ENCODE results near the gene TFEB.

The TFEB gene

DNA sequence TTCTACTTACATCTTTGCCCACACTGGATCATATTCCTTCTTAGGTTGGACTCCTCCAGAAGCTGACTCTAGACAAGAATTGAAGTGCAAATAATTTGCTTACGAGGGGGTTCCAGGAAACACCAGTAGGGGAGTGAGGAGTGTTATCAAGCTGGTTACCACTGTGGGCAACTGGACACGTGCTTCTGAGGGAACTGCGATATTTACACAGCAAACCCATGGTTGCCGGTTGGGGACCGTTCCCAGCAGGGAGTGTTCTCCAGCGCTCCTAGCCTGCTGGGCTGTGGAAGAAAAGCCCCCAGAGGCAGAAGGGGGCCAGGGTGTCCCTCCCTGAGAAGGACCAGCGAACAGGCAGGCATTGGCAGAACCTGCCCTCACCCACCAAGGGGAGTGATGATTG, 75.5 kb downstream of the TFEB start:
- Mint-ChIP-seq H3K27ac (no peak overlapping the region), H3K36me3 (no peaks in the 10 kb centered on the region), H3K9me3 (ENCODE audit: low read depth) (no peaks in the 10 kb centered on the region), H3K4me3 (no peak overlapping the region), H3K4me1 (ENCODE audit: low read depth) (no peaks in the 10 kb centered on the region), H3K27me3 (peaks cover 21% of the 10 kb centered on the region)

DNA sequence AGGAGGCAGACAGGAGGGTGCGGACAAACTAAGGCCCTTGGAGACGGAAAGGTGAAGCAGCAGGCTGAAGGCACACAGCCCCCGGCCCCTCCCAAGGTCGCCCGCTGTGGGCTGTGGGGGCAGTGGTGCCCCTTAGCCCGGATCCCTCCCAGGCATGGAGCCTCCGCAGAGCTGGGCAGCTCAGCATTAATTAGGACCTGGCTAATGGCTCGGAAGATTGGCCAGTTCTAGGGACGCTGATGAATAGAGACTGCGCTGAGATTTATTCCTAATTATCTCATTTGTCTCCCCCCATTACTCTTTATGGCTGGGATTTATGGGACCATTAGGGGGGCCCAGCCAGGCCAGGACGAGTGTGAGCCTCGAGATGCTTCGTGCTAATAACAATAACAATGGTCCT, 76.8 kb downstream of the TFEB start:
- no peaks in the 10 kb centered on the region for H3K9me3 Mint-ChIP-seq (ENCODE audit: low read depth)
- H3K27me3 Mint-ChIP-seq: peaks cover 21% of the 10 kb centered on the region
- H3K4me3 Mint-ChIP-seq: no peak overlapping the region
- H3K36me3 Mint-ChIP-seq: no peaks in the 10 kb centered on the region
- H3K27ac Mint-ChIP-seq: no peak overlapping the region
- H3K4me1 Mint-ChIP-seq (ENCODE audit: low read depth): no peaks in the 10 kb centered on the region

DNA sequence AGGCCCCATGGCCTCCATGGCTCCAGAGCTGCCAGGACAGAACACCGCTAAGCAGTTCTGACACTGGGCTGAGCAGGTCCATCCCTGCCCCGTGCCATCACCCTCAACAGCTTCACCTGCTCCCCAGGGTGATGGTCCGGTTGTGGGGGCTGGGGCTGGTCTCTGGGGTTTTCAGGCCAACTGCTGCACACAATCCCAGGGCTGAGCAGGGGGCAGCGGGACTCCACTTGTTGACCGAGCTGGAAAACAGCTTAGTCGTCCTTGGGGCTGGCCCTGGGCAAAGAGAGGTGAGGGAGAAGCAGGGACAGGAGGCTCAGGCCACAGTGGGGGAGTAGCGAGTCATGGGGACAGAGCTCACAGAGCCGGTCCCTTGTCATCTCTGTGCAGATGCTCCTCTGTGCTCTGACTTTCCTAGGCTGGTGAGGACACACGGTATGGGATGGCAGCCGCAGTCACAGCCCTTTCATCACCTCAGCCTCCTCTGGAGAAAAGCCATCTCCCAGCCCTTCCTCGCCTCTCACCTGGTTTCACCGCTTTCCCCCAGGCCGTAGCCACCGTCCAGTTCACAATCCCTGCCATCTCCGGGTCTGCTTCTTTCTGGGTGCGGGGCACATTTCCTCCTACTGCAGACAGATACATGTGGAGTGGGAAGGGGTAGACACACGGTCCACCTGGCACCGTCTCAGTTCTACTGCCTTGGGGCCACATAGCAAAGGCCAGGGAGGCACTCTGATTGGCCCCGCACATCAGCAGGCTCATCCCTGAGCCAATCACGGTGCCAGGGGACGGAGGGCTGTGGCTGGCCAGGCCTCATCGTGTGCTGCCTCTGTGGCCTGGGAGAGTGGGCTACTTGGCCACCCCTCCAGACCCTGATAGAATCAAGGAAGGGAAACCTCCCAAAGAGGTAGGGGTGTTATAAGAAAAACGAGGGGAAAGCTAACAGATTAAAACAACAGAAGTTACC, 78.0 kb downstream of the TFEB start:
- Mint-ChIP-seq H3K4me1 (ENCODE audit: low read depth) (no peaks in the 10 kb centered on the region), H3K27ac (no peak overlapping the region), H3K9me3 (ENCODE audit: low read depth) (no peaks in the 10 kb centered on the region), H3K4me3 (no peak overlapping the region), H3K36me3 (no peaks in the 10 kb centered on the region), H3K27me3 (peaks cover 19% of the 10 kb centered on the region)

DNA sequence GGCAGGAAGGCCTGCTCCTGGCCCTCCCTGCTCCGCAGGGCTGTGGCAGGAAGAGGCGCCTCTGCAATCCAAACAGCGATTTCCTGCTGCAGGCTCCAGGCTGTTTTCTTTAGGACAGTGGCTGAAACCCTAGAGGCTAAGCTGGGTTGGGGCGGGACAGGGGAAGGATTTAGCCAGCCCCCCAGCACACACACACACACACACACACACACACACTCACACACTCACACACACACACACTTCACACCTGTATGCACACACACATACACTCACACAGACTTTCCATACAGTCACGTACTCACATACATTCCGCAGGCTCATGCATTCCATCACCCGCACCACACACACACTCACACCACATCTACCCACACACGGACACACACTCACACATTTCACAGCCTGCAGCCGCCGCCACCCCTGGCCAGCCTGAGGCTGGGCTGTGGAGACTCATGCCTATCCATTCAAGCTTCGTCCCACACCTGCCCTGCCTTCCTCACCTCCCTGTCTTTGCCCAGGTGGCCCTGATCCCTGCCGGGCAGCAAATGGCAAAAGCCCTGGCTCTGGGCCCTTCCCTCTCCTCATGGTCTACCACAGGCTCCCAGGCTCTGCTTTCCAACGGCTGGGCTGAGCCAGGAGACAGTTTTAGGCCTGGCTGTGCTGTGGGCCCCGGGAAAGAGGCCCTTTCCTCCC, 79.3 kb downstream of the TFEB start:
- H3K27ac Mint-ChIP-seq: no peak overlapping the region
- no peaks in the 10 kb centered on the region for H3K4me1 Mint-ChIP-seq (ENCODE audit: low read depth)
- H3K27me3 Mint-ChIP-seq: peaks cover 15% of the 10 kb centered on the region
- no peak overlapping the region for H3K4me3 Mint-ChIP-seq
- no peaks in the 10 kb centered on the region for H3K9me3 Mint-ChIP-seq (ENCODE audit: low read depth)
- H3K36me3 Mint-ChIP-seq: no peaks in the 10 kb centered on the region

DNA sequence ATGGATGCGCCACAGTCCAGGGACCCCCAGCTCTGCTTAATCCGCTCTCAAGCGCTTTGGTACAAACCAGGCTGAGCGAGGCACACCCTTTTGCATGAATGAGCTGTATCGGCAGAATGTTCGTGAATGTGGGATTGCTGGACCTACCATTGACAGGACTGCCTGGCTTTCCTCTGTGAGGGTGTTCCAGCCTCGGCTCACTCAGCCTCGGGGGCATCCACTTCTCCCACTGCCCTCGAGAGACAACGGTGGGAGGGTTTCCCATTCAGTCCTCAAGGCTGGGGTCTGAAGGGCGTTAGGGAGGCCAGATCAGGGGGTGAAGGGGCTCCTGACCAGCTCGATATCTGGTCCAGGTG, 79.8 kb downstream of the TFEB start:
- H3K27me3 Mint-ChIP-seq: peaks cover 14% of the 10 kb centered on the region
- no peak overlapping the region for H3K4me3 Mint-ChIP-seq
- no peaks in the 10 kb centered on the region for H3K4me1 Mint-ChIP-seq (ENCODE audit: low read depth)
- no peaks in the 10 kb centered on the region for H3K9me3 Mint-ChIP-seq (ENCODE audit: low read depth)
- no peaks in the 10 kb centered on the region for H3K36me3 Mint-ChIP-seq
- no peak overlapping the region for H3K27ac Mint-ChIP-seq

DNA sequence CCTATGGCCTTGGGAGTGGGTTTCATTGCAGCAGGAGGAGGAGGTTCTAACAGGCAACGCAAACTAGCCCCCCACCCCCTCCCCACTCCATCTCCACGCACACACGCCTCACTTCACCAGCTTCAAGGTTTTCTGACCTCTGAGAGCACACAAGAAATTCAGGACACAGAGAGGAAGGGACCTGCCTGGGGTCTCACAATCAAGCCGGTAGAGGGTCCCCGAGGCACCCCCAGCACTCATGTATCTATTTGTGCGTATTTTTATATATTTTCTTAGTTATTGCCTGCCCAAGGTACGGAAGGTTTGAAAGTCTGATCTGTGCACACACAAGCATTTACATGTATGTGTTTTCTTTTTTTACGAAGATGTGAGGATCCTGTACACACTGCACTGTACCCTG, 80.2 kb downstream of the TFEB start:
- Mint-ChIP-seq H3K4me3 (no peak overlapping the region), H3K9me3 (ENCODE audit: low read depth) (no peaks in the 10 kb centered on the region), H3K36me3 (no peaks in the 10 kb centered on the region), H3K4me1 (ENCODE audit: low read depth) (no peaks in the 10 kb centered on the region), H3K27me3 (peaks cover 13% of the 10 kb centered on the region), H3K27ac (no peak overlapping the region)

DNA sequence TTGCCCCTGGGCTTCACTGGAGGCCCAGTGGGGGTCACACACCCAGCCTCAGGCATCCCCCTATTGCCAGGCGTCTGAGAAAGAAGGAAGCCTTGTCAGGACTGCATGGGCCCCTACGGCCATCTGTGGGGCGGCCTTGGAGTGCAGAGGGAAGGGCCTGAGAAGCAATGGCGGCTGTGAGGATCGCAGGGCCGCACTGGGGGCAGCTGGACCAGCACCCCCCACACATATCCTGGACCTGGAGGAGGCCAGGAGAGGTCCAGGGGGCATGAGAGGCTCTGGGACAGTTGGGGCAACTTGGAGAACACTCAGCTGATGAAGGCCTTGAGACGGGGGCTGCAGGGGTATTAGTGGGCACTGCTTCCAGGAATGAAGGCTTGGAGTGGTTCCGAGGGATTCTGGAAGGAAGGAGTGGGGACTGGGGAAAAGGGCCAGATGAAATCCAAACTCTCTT, 80.7 kb downstream of the TFEB start:
- no peak overlapping the region for H3K4me3 Mint-ChIP-seq
- no peak overlapping the region for H3K27ac Mint-ChIP-seq
- no peaks in the 10 kb centered on the region for H3K36me3 Mint-ChIP-seq
- H3K9me3 Mint-ChIP-seq (ENCODE audit: low read depth): no peaks in the 10 kb centered on the region
- H3K4me1 Mint-ChIP-seq (ENCODE audit: low read depth): no peaks in the 10 kb centered on the region
- H3K27me3 Mint-ChIP-seq: peaks cover 13% of the 10 kb centered on the region

DNA sequence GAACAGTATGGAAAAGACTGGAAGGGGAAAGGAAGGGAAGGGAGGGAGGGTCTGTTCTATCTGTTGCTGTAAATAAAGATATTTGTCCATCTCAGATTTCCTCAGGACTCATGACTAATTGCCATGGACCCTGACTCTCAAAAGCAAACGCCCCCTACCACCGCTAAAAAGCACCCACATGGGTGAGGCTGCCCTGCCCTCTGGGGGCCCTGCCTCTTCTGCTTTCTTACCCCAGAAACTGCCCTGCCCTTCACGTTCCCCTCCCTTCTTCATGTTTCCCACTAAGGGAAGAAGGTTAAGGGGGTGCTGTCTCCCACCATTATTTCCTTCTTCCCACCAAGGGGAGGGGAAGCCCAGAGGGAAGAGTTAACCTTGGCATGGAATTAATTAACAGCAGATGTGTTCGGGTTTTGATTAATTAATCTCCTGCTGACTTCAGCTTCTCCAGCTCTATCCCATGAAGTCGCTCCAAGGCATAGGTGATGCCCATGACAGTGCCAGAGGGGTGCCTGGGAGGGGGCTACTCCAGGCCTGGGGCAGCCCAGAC, 81.2 kb downstream of the TFEB start:
- Mint-ChIP-seq H3K36me3 (no peaks in the 10 kb centered on the region), H3K27ac (no peak overlapping the region), H3K27me3 (peaks cover 13% of the 10 kb centered on the region), H3K4me3 (no peak overlapping the region), H3K4me1 (ENCODE audit: low read depth) (no peaks in the 10 kb centered on the region), H3K9me3 (ENCODE audit: low read depth) (no peaks in the 10 kb centered on the region)

DNA sequence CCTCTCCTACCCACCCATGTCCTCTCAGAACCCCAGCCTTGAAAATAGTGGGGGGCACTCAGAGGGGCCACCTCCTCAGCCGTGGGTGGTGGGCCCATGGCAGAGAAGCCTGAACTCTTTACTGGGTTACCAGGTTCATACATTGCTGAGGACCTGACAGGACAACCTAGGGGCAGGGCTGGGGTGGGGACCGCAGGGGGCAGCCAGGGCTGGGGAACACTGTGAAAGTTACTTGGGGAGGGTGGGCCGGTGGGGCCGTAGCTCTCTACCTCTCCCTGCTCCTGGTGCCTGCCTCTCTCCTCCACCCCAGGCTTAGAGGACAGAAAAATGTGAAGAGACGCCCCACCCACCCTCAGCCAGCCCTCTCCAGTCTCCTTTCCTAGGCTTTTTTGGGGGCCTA, 81.7 kb downstream of the TFEB start:
- no peak overlapping the region for H3K4me3 Mint-ChIP-seq
- H3K4me1 Mint-ChIP-seq (ENCODE audit: low read depth): no peaks in the 10 kb centered on the region
- H3K27me3 Mint-ChIP-seq: peaks cover 12% of the 10 kb centered on the region
- no peak overlapping the region for H3K27ac Mint-ChIP-seq
- H3K36me3 Mint-ChIP-seq: no peaks in the 10 kb centered on the region
- H3K9me3 Mint-ChIP-seq (ENCODE audit: low read depth): no peaks in the 10 kb centered on the region

DNA sequence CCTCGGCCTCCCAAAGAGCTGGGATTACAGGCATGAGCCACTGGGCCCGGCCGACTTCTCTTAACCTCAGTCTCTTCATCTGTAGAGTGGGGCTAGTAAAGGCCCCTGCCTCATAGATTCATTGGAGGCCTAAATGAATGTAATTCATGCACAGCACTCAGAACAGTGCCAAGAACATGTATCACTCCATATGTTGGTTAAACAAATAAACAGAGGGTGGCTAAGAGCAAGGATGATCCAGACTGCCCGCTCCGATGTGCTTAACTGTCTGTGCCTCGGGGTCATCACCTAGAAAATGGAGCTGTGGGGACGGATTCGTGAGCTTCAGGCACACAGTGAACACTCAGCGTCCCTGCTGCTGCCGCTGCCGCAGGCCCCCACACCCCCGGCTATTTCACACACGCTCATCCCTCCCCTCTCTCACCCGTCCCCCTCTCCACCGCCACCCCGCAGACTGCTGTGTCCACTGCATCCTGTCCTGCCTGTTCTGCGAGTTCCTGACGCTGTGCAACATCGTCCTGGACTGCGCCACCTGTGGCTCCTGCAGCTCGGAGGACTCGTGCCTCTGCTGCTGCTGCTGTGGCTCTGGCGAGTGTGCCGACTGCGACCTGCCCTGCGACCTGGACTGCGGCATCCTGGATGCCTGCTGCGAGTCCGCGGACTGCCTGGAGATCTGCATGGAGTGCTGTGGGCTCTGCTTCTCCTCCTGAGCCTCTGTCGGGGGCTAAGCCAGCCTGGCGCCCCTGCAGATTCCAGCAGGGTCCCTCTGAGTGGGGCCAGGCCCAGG, 82.3 kb downstream of the TFEB start:
- H3K27ac Mint-ChIP-seq: no peak overlapping the region
- H3K27me3 Mint-ChIP-seq: peaks cover 8% of the 10 kb centered on the region
- H3K36me3 Mint-ChIP-seq: no peaks in the 10 kb centered on the region
- H3K9me3 Mint-ChIP-seq (ENCODE audit: low read depth): no peaks in the 10 kb centered on the region
- H3K4me3 Mint-ChIP-seq: no peak overlapping the region
- H3K4me1 Mint-ChIP-seq (ENCODE audit: low read depth): no peaks in the 10 kb centered on the region

DNA sequence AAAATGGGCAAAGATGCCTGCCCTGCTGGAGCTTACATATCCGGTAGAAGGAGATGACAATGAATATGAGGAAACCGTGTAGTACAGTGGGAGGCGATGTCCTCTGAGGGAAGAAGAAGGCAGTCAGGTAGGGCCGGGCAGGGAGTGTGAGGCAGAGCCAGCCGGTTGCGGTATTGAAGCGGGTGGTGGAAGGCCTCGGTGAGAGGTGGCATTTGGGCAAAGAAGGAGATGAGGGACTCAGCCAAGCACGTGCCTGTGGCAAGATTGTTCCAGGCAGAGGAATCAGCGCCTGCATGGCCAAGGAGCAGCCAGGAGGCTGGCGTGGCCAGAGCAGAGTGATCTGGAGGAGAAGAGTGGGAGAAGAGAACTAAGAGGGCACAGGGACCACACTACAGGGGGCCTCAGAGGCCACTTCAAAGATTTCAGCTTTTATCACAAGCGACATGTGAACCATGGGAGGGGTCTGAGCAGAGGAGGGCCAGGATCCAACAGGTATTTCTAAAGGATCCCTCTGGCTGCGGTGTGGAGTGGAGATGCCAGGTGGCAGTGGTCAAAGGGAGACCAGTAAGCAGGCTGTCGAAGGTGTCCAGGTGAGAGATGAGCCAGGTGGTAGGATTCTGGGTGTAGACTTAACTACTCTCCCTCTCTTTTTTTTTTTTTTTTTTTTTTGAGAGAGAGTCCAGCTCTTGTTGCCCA, 83.3 kb downstream of the TFEB start:
- H3K27ac Mint-ChIP-seq: no peak overlapping the region
- no peaks in the 10 kb centered on the region for H3K4me1 Mint-ChIP-seq (ENCODE audit: low read depth)
- H3K9me3 Mint-ChIP-seq (ENCODE audit: low read depth): no peaks in the 10 kb centered on the region
- peaks cover 4% of the 10 kb centered on the region for H3K27me3 Mint-ChIP-seq
- H3K4me3 Mint-ChIP-seq: no peak overlapping the region
- no peaks in the 10 kb centered on the region for H3K36me3 Mint-ChIP-seq

DNA sequence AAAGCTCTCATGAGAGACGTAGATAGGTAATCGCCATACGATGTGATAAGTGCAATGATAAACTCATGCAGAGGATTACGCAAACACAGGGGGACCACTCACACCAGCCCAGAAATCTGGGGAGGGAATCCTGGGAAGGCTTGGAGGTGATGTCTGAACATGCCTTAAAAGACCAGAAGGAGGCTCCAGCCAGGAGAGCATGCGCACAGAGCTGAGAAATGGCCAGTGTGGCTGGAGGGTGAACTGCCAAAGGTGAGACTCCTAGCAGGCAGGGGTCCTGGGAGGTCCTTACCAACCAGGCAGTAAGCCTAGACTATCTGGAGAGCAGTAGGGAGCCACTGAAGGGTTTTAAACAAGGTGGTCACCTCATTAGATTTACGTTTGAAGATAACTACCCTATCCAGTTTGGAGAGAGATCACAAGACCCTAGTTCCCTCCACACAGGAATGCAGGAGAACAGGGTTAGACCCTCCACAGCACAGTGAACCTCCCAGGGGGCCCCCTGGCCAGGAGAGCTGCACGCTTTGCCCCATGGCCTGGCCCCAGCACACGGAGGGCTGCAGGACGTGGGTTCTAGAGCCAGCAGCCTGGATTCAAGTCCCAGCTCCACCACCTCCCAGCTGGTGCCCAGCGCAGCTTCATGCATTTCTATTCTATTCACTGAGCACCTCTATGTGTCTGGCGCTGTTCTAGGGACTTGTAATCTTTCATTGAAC, 84.0 kb downstream of the TFEB start:
- no peaks in the 10 kb centered on the region for H3K36me3 Mint-ChIP-seq
- H3K9me3 Mint-ChIP-seq (ENCODE audit: low read depth): no peaks in the 10 kb centered on the region
- no peaks in the 10 kb centered on the region for H3K4me1 Mint-ChIP-seq (ENCODE audit: low read depth)
- no peak overlapping the region for H3K27ac Mint-ChIP-seq
- H3K4me3 Mint-ChIP-seq: no peak overlapping the region
- peaks cover 4% of the 10 kb centered on the region for H3K27me3 Mint-ChIP-seq

DNA sequence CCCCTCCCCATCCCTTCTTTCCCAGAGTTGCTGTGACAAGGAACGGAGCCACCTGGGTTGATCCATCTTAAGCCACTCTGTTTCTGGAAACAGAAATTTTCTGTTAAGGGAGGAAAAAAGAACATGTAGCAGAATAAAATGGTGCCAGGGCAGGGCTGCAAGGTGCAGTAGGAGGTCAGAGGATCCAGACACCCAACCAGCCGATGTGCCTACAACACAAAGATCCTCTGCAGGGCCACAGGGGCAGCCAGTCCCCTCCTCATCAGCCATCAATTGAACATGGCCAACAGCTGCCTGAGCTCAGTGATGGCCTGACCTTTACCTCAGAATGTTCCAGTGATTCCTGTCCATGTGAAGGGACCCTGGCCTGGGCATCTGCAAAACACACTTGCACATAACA, 85.3 kb downstream of the TFEB start:
- Mint-ChIP-seq H3K4me3 (no peak overlapping the region), H3K27ac (no peak overlapping the region), H3K36me3 (no peaks in the 10 kb centered on the region), H3K9me3 (ENCODE audit: low read depth) (no peaks in the 10 kb centered on the region), H3K27me3 (peaks cover 7% of the 10 kb centered on the region), H3K4me1 (ENCODE audit: low read depth) (no peaks in the 10 kb centered on the region)

DNA sequence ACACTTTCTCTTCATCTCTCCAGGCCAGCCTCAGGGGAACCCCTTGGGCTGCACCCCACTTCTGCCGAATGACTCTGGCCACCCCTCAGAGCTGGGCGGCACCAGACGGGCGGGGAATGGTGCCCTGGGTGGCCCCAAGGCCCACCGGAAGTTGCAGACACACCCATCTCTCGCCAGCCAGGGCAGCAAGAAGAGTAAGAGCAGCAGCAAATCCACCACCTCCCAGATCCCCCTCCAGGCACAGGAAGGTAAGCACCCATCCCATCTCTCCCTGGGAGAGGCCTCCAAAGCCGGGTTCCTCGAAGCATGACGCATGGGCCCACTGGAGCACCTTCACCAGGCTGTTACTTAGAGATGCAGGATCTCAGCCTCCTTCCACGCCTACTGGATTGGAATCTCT, 85.8 kb downstream of the TFEB start:
- Mint-ChIP-seq H3K36me3 (no peaks in the 10 kb centered on the region), H3K4me1 (ENCODE audit: low read depth) (no peaks in the 10 kb centered on the region), H3K27ac (no peak overlapping the region), H3K4me3 (no peak overlapping the region), H3K9me3 (ENCODE audit: low read depth) (no peaks in the 10 kb centered on the region), H3K27me3 (peaks cover 7% of the 10 kb centered on the region)

All from activated naive CD8-positive, alpha-beta T cell (primary cell).